Measurements from ENCODE around the gene SMPDL3B. TPM values are rescaled to one million over a fixed set of nuclear protein-coding genes. Genes with fewer than 3 reads are reported as not detected.

SMPDL3B gene, protein sequence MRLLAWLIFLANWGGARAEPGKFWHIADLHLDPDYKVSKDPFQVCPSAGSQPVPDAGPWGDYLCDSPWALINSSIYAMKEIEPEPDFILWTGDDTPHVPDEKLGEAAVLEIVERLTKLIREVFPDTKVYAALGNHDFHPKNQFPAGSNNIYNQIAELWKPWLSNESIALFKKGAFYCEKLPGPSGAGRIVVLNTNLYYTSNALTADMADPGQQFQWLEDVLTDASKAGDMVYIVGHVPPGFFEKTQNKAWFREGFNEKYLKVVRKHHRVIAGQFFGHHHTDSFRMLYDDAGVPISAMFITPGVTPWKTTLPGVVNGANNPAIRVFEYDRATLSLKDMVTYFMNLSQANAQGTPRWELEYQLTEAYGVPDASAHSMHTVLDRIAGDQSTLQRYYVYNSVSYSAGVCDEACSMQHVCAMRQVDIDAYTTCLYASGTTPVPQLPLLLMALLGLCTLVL
- 1 to 10 TPM; 2.1 to 2.5 TPM for total RNA-seq
- polyA plus RNA-seq (ENCODE audit: insufficient read depth, low read depth, low replicate concordance), result 2.7 TPM
- long read RNA-seq, donor 1, transcript SMPDL3B-202 (8 exons, 1,878 nt), result major isoform, 8 of 8 reads
- long read RNA-seq, donor 1, partial matches to known transcripts, result 0 of 8 reads
- long read RNA-seq, donor 1, other reads (novel, unspliced or antisense), result 0 of 8 reads
- long read RNA-seq, donor 2, partial matches to known transcripts, result 0 of 2 reads
- long read RNA-seq, donor 2, other reads (novel, unspliced or antisense), result 0 of 2 reads

GRCh38 chr1:27934818-27935549, at the start of gene SMPDL3B:
Gene SMPDL3B, plus strand, starts transcription at chr1:27935000. Its CDS starts 184 bp downstream, at chr1:27935184.
- H3K27me3 ChIP-seq, result no peaks in the 10 kb centered on the region
- WGBS, 2 donors, result 25 to 29% methylated on average over 11 to 16 of the region's 16 CpGs
- no peak within 1 kb of the TSS for H3K4me3 ChIP-seq
- intact Hi-C loops (cut with DNase I; ENCODE audit: low total_unique reads), result no loop called here
- peaks cover 6% of the 10 kb centered on the region for H3K4me1 ChIP-seq
- H3K36me3 ChIP-seq (ENCODE audit: low read depth, missing control alignments), result no peaks in the 10 kb centered on the region
- no peak within 1 kb of the TSS for H3K27ac ChIP-seq
- TF ChIP-seq, protein P1, sequence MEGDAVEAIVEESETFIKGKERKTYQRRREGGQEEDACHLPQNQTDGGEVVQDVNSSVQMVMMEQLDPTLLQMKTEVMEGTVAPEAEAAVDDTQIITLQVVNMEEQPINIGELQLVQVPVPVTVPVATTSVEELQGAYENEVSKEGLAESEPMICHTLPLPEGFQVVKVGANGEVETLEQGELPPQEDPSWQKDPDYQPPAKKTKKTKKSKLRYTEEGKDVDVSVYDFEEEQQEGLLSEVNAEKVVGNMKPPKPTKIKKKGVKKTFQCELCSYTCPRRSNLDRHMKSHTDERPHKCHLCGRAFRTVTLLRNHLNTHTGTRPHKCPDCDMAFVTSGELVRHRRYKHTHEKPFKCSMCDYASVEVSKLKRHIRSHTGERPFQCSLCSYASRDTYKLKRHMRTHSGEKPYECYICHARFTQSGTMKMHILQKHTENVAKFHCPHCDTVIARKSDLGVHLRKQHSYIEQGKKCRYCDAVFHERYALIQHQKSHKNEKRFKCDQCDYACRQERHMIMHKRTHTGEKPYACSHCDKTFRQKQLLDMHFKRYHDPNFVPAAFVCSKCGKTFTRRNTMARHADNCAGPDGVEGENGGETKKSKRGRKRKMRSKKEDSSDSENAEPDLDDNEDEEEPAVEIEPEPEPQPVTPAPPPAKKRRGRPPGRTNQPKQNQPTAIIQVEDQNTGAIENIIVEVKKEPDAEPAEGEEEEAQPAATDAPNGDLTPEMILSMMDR (IDR thresholded peaks at IDR 0.05), result no peak
- no peak for TF ChIP-seq POLR2A (IDR thresholded peaks at IDR 0.05)
- H3K9me3 ChIP-seq, result no peaks in the 10 kb centered on the region
- DNase-seq, result peak; percentile 18

- Histone ChIP-seq H3K27me3 (no peaks in the 10 kb centered on the region), H3K4me3 (no peak overlapping the region), H3K9me3 (no peaks in the 10 kb centered on the region), H3K27ac (peak overlapping the region; percentile 7 to 60), H3K4me1 (no peaks in the 10 kb centered on the region), H3K36me3 (ENCODE audit: low read depth, missing control alignments) (no peaks in the 10 kb centered on the region)
- intact Hi-C loops (cut with DNase I; ENCODE audit: low total_unique reads), result no loop called here
- TF ChIP-seq POLR2A (IDR thresholded peaks at IDR 0.05), result no peak
- TF ChIP-seq, protein P1 (IDR thresholded peaks at IDR 0.05), result no peak
- no peak for DNase-seq
- WGBS, 2 donors, result 83 to 85% methylated on average over 8 of the region's 8 CpGs
These were observed 49.7 kb upstream of the SMPDL3B start for GRCh38 chr1:27885114-27885528.

- DNase-seq, result no peak
These were observed 49.0 kb upstream of the SMPDL3B start for GRCh38 chr1:27885621-27886352.

DNA sequence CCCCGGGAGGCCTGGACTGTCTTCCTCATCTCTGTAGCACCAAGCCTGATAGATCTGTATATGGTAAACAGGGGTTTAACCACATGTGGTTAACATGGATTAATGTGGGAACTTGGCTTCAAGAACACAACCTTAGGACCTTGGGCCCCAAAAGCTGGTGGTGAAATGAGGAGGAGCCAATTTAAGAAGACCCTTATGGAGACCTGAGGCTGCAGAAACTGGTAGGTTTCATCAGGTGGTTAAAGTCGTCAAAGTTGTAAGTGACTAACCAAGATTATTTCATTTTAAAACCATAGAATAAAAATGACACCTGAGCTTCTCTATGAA, 48.5 kb upstream of the SMPDL3B start:
- intact Hi-C loops (cut with DNase I; ENCODE audit: low total_unique reads), result no loop called here
- DNase-seq, result no peak
- H3K4me3 ChIP-seq, result no peak overlapping the region
- H3K36me3 ChIP-seq (ENCODE audit: low read depth, missing control alignments), result no peaks in the 10 kb centered on the region
- WGBS, 2 donors, result 82 to 85% methylated on average over 2 of the region's 2 CpGs
- H3K27me3 ChIP-seq, result no peaks in the 10 kb centered on the region
- peak overlapping the region in 1 of 2 donors; percentile 54 for H3K27ac ChIP-seq
- no peaks in the 10 kb centered on the region for H3K9me3 ChIP-seq
- TF ChIP-seq POLR2A (IDR thresholded peaks at IDR 0.05), result no peak
- TF ChIP-seq, protein P1 (IDR thresholded peaks at IDR 0.05), result no peak
- H3K4me1 ChIP-seq, result no peaks in the 10 kb centered on the region

More at GRCh38 chr1:27885621-27886352, 49.0 kb upstream of the SMPDL3B start:
- WGBS, 2 donors, result 88% methylated on average over 14 to 15 of the region's 15 CpGs
- H3K27me3 ChIP-seq, result no peaks in the 10 kb centered on the region
- TF ChIP-seq, protein P1 (IDR thresholded peaks at IDR 0.05), result no peak
- no peak for TF ChIP-seq POLR2A (IDR thresholded peaks at IDR 0.05)
- H3K9me3 ChIP-seq, result no peaks in the 10 kb centered on the region
- H3K27ac ChIP-seq, result peak overlapping the region; percentile 7 to 54
- H3K4me1 ChIP-seq, result no peaks in the 10 kb centered on the region
- intact Hi-C loops (cut with DNase I; ENCODE audit: low total_unique reads), result no loop called here
- no peaks in the 10 kb centered on the region for H3K36me3 ChIP-seq (ENCODE audit: low read depth, missing control alignments)
- no peak overlapping the region for H3K4me3 ChIP-seq
